ENCODE results near the gene YAF2. TPM values are rescaled to one million over a fixed set of nuclear protein-coding genes. Genes with fewer than 3 reads are reported as not detected.

Gene YAF2
- total RNA-seq, 2 donors from 2014 or later = 10.0 to 14.4 TPM

DNA sequence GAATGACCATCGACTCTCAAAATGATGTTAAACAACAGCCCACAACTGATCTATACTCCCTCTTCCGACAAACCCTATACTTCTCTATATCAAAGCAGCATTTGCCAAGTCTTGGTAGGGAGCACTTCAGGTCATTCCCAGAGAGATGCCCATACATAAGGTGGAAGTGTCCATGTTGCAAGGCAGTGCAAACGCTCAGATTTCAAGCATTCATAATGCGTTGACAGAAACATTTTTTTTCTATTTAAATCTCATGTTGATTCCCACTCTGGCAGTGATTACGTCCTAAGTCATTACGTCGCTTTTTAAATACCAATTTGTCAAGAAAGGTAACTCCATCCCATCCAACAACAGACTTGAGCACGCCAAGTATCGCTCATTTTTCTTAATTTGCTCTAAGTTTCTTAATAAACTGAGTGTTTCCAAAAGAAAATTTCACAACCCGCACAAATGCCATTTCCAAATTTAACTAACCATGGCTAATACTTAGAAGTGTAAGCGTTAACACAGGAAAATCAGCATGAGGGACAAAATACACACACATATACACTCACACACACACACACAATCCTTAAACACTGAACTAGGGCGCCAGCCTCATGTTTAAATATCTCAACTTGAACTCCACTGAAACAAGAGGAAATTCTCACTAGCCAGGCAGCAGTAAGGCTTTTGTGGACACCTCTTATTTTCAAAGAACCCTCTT is 94.4 kb downstream of the YAF2 start:
- H3K9me3 ChIP-seq = no peaks in the 10 kb centered on the region
- H3K4me3 ChIP-seq = peak overlapping the region; percentile 78 to 93
- intact Hi-C loops (cut with DNase I) = loop anchor here (5.0 kb wide), 2 partner anchors 94 to 184 kb away; partner anchors contain the start of genes PPHLN1, YAF2 and ZCRB1
- H3K27ac ChIP-seq = peak overlapping the region; percentile 78 to 91
- DNase-seq (ENCODE audit: low spot score) = peak; percentile 10
- no peaks in the 10 kb centered on the region for H3K27me3 ChIP-seq (replicated peaks; ENCODE audit: insufficient read depth)
- no peaks in the 10 kb centered on the region for H3K4me1 ChIP-seq (replicated peaks)
- no peaks in the 10 kb centered on the region for H3K36me3 ChIP-seq
- WGBS = 9% methylated on average over 12 of the region's 12 CpGs
- TF ChIP-seq, protein P1, sequence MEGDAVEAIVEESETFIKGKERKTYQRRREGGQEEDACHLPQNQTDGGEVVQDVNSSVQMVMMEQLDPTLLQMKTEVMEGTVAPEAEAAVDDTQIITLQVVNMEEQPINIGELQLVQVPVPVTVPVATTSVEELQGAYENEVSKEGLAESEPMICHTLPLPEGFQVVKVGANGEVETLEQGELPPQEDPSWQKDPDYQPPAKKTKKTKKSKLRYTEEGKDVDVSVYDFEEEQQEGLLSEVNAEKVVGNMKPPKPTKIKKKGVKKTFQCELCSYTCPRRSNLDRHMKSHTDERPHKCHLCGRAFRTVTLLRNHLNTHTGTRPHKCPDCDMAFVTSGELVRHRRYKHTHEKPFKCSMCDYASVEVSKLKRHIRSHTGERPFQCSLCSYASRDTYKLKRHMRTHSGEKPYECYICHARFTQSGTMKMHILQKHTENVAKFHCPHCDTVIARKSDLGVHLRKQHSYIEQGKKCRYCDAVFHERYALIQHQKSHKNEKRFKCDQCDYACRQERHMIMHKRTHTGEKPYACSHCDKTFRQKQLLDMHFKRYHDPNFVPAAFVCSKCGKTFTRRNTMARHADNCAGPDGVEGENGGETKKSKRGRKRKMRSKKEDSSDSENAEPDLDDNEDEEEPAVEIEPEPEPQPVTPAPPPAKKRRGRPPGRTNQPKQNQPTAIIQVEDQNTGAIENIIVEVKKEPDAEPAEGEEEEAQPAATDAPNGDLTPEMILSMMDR (IDR thresholded peaks at IDR 0.05) = no peak

DNA sequence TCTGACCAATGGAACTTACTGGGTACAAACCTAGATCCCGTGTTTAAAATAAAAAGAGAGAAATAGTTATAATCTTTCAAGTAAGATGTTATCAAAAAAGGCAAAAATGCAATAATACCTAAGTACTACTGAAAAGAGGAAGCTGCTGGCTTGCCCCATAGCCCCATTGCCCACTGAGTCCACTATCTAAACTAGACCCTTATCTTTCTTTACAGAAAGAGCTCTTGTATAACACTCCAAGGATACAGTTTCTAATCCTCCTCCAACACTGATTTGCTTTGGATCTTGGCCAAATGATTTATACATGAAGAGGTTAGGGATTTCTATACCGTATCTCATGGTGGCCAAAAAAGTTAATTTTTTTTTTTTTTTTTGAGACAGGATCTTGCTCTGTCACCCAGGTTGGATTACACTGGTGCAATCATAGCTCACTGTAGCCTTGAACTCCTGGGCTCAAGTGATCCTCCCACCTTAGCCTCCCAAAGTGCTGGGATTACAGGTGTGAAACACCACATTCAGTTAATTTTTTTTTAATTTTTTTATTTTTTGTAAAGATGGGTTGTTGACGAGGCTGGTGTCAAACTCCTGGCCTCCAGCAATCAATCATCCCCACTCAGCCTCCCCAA is 96.0 kb downstream of the YAF2 start:
- intact Hi-C loops (cut with DNase I) = loop anchor here (5.0 kb wide), 2 partner anchors 95 to 185 kb away; partner anchors contain the start of genes PPHLN1, YAF2 and ZCRB1
- Histone ChIP-seq H3K36me3 (no peaks in the 10 kb centered on the region), H3K27ac (no peak overlapping the region), H3K9me3 (no peaks in the 10 kb centered on the region), H3K4me3 (no peak overlapping the region), H3K4me1 (replicated peaks) (no peaks in the 10 kb centered on the region), H3K27me3 (replicated peaks; ENCODE audit: insufficient read depth) (no peaks in the 10 kb centered on the region)
- whole genome bisulfite sequencing = 79% methylated on average over 3 of the region's 3 CpGs
- TF ChIP-seq, protein P1 (IDR thresholded peaks at IDR 0.05) = no peak
- TF ChIP-seq POLR2AphosphoS5 (IDR thresholded peaks at IDR 0.05) = no peak
- no peak for TF ChIP-seq POLR2A (IDR thresholded peaks at IDR 0.05)
- DNase-seq (ENCODE audit: low spot score) = no peak

DNA sequence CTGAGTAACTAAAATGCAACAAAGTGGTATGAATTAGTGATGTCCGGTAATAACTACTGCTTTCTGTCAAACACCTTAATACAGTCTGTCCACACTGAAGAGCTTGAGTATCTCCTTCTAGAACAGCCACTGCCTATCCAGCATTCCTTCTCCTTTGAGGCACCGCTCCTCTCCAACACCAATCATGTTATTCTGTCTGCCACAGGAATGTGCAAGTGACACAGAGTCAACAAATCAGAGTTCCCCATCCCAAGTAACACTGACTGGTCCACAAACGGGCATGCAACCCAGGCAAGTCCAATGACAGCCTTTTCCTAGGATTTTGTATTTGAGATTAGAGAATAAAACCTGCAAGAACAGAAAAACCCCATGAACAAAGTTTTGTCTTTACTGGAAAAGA is 97.1 kb downstream of the YAF2 start:
- 51% methylated on average over 3 of the region's 3 CpGs for WGBS
- TF ChIP-seq, protein P1 (IDR thresholded peaks at IDR 0.05) = no peak

GRCh38 chr12:42135259-42135814 is 102.7 kb downstream of the YAF2 start:
- Histone ChIP-seq H3K36me3 (no peaks in the 10 kb centered on the region), H3K27me3 (replicated peaks; ENCODE audit: insufficient read depth) (no peaks in the 10 kb centered on the region), H3K4me3 (no peak overlapping the region), H3K9me3 (no peaks in the 10 kb centered on the region), H3K27ac (no peak overlapping the region), H3K4me1 (replicated peaks) (peaks cover 5% of the 10 kb centered on the region)
- intact Hi-C loops (cut with DNase I) = no loop called here
- 94% methylated on average over 3 of the region's 3 CpGs for whole genome bisulfite sequencing
- no peak for DNase-seq (ENCODE audit: low spot score)
- TF ChIP-seq, protein P1 (IDR thresholded peaks at IDR 0.05) = no peak
- no peak for TF ChIP-seq POLR2A (IDR thresholded peaks at IDR 0.05)
- TF ChIP-seq POLR2AphosphoS5 (IDR thresholded peaks at IDR 0.05) = no peak

More for the DNA sequence above, 97.1 kb downstream of the YAF2 start:
- H3K4me1 ChIP-seq (replicated peaks) = no peaks in the 10 kb centered on the region
- H3K27ac ChIP-seq = no peak overlapping the region
- no peaks in the 10 kb centered on the region for H3K27me3 ChIP-seq (replicated peaks; ENCODE audit: insufficient read depth)
- H3K36me3 ChIP-seq = no peaks in the 10 kb centered on the region
- intact Hi-C loops (cut with DNase I) = loop anchor here (5.0 kb wide), 2 partner anchors 96 to 186 kb away; partner anchors contain the start of genes PPHLN1, YAF2 and ZCRB1
- H3K9me3 ChIP-seq = no peaks in the 10 kb centered on the region
- DNase-seq (ENCODE audit: low spot score) = no peak
- no peak overlapping the region for H3K4me3 ChIP-seq

Data from prostate gland (tissue), 2 donors.